HepG2 (cell line): ENCODE measurements around the gene TEKT5. TPM values are rescaled to one million over a fixed set of nuclear protein-coding genes. Genes with fewer than 3 reads are reported as not detected.

Experiments used
- ATAC-seq: fragments of 200-7000 bp; cut with Tn5 transposase; 3 replicates; pipeline ENCODE4 v1.9.1; 2020; ENCODE audit warnings: mild to moderate bottlenecking, moderate library complexity
- BruUV-seq: library from RNA; stranded (reverse); fragments of 400-500 nt; replicated peaks from 2 replicates; lab custom pipeline; 2021; lab: Mats Ljungman, UMichigan
- CTCF ChIA-PET: fragments of 300-600 bp; formaldehyde crosslinking; extraction: SDS; loops from one replicate; lab custom pipeline; 2021; ENCODE audit warnings: low total read pairs, inconsistent platforms, low intra/inter-chr PET ratio; lab: Yijun Ruan, JAX
- POLR2A ChIA-PET: fragments of 350-600 bp; sonication (Branson Sonifier 250); formaldehyde crosslinking; loops from one replicate; lab custom pipeline; 2020; ENCODE audit warnings: antibody characterized with exemption, inconsistent platforms; lab: Yijun Ruan, JAX
- DNase-seq: peaks from one replicate; pipeline ENCODE4 v3.0.0-alpha.2; 2015; ENCODE audit warnings: low spot score
- FAIRE-seq: peaks from 3 replicates; lab custom pipeline; 2011; peaks lifted over from hg19 to GRCh38; lab: Jason Lieb, UNC
- H2AFZ ChIP-seq: one replicate; pipeline ENCODE4 v1.6.1; 2011; ENCODE audit warnings: low read length, inconsistent platforms
- H3K27ac ChIP-seq: fragments of 300-600 bp; 3 replicates; pipeline ENCODE4 v1.8.0; 2011; ENCODE audit warnings: mixed run types, mild to moderate bottlenecking, mixed read lengths, low read length, inconsistent platforms; ENCODE audit not compliant: insufficient read depth; ENCODE audit errors: extremely low read length
- H3K27me3 ChIP-seq, 2 experiments: fragments of 200-600 bp in 1 of 2; 2 replicates in 1 of 2; 3 replicates in 1 of 2; pipeline versions ENCODE4 v1.6.0 to v1.8.0; 2011; ENCODE audit warnings: low read length in 2 of 2, mild to moderate bottlenecking in 2 of 2, moderate library complexity in 2 of 2, inconsistent platforms in 1 of 2; ENCODE audit not compliant: insufficient read depth in 2 of 2, control insufficient read depth in 1 of 2
- H3K36me3 ChIP-seq, 2 experiments: fragments of 200-600 bp in 1 of 2; replicated peaks in 1 of 2; 2 replicates in 1 of 2; 3 replicates in 1 of 2; pipeline versions ENCODE4 v1.5.1 to v1.8.0; 2011; ENCODE audit warnings: low read length in 2 of 2, inconsistent platforms in 1 of 2; ENCODE audit not compliant: insufficient read depth in 2 of 2, control insufficient read depth in 1 of 2
- H3K4me1 ChIP-seq: 2 replicates; pipeline ENCODE4 v1.5.1; 2012; ENCODE audit warnings: low read length, inconsistent platforms; ENCODE audit not compliant: insufficient read depth
- H3K4me2 ChIP-seq: 2 replicates; pipeline ENCODE4 v1.6.0; 2011; ENCODE audit warnings: low read depth, low read length, inconsistent platforms
- H3K4me3 ChIP-seq, 3 experiments: fragments of 200-600 bp in 1 of 3; sonication (generic), shearing (Covaris generic) in 1 of 3; replicated peaks in 1 of 3; 2 replicates each; pipeline ENCODE4 v1.5.1; 2011 to 2016; ENCODE audit warnings: low read length in 3 of 3, inconsistent platforms in 2 of 3, low read depth in 2 of 3, mild to moderate bottlenecking in 2 of 3, control low read depth in 1 of 3, mixed read lengths in 1 of 3; ENCODE audit not compliant: insufficient read depth in 1 of 3
- H3K79me2 ChIP-seq: one replicate; pipeline ENCODE4 v1.6.1; 2011; ENCODE audit warnings: low read length, inconsistent platforms; ENCODE audit not compliant: insufficient read depth
- H3K9ac ChIP-seq: 2 replicates; pipeline ENCODE4 v1.6.0; 2011; ENCODE audit warnings: mild to moderate bottlenecking, low read depth, low read length, inconsistent platforms; ENCODE audit not compliant: insufficient read depth
- H3K9me3 ChIP-seq: 2 replicates; pipeline ENCODE4 v1.5.1; 2012; ENCODE audit warnings: mild to moderate bottlenecking, low read length
- H4K20me1 ChIP-seq: 2 replicates; pipeline ENCODE4 v1.6.0; 2011; ENCODE audit warnings: inconsistent platforms, mild to moderate bottlenecking, low read length, moderate library complexity; ENCODE audit not compliant: insufficient read depth
- ARNT ChIP-seq: fragments of 450-650 bp; IDR thresholded peaks from 2 replicates; pipeline ENCODE4 v1.6.1; 2017
- CEBPB ChIP-seq: IDR thresholded peaks from 2 replicates; pipeline ENCODE4 v1.6.1; 2011; ENCODE audit warnings: low read depth, low read length, improper control_type of control experiment, borderline replicate concordance
- CEBPG ChIP-seq: IDR thresholded peaks from 2 replicates; pipeline ENCODE4 v1.6.1; 2016
- EHMT2 ChIP-seq: fragments of 200-600 bp; sonication (generic); IDR thresholded peaks from 2 replicates; pipeline ENCODE4 v1.7.0; 2017; ENCODE audit warnings: antibody characterized with exemption, low read depth, low read length, borderline replicate concordance
- FLYWCH1 ChIP-seq: sonication (generic); formaldehyde crosslinking; IDR thresholded peaks from 2 replicates; pipeline ENCODE4 v1.8.1; 2023; ENCODE audit warnings: mild to moderate bottlenecking, missing genetic modification reagents
- FOXK1 ChIP-seq: sonication (generic); formaldehyde crosslinking; IDR thresholded peaks from 2 replicates; pipeline ENCODE4 v1.4.0; 2020; ENCODE audit warnings: low read depth, missing genetic modification reagents, borderline replicate concordance
- GATAD2A ChIP-seq: IDR thresholded peaks from 2 replicates; pipeline ENCODE4 v1.6.1; 2016
- GFI1 ChIP-seq: sonication (generic); formaldehyde crosslinking; IDR thresholded peaks from 2 replicates; pipeline ENCODE4 v1.5.0; 2020; ENCODE audit warnings: missing genetic modification reagents, mild to moderate bottlenecking, borderline replicate concordance
- HNRNPK ChIP-seq: fragments of 200-400 bp; formaldehyde crosslinking; IDR thresholded peaks from 2 replicates; pipeline ENCODE4 v1.6.1; 2018; ENCODE audit warnings: low read length, low read depth, moderate library complexity, mild to moderate bottlenecking; ENCODE audit not compliant: poor library complexity, severe bottlenecking
- MAZ ChIP-seq, 2 experiments: sonication (generic) in 1 of 2; formaldehyde crosslinking in 1 of 2; IDR thresholded peaks; 2 replicates each; pipeline versions ENCODE4 v1.5.0 to v1.6.1; 2012 to 2020; ENCODE audit warnings: low read depth in 2 of 2, mild to moderate bottlenecking in 2 of 2, borderline replicate concordance in 1 of 2, improper control_type of control experiment in 1 of 2, low read length in 1 of 2, missing genetic modification reagents in 1 of 2, moderate library complexity in 1 of 2
- NR2F6 ChIP-seq, 2 experiments: IDR thresholded peaks; 2 replicates each; pipeline ENCODE4 v1.6.1; 2016; ENCODE audit warnings: antibody characterized with exemption in 1 of 2, mild to moderate bottlenecking in 1 of 2
- PCBP2 ChIP-seq: fragments of 200-400 bp; formaldehyde crosslinking; optimal IDR thresholded peaks from 2 replicates; pipeline ENCODE3; 2018; ENCODE audit warnings: low read length, low read depth; ENCODE audit not compliant: poor library complexity, severe bottlenecking
- SALL1 ChIP-seq: sonication (generic); formaldehyde crosslinking; IDR thresholded peaks from 2 replicates; pipeline ENCODE4 v1.8.0; 2022; ENCODE audit warnings: mild to moderate bottlenecking, missing genetic modification reagents
- SAP130 ChIP-seq: IDR thresholded peaks from 2 replicates; pipeline ENCODE4 v1.6.1; 2016; ENCODE audit warnings: low read depth
- SMC3 ChIP-seq: IDR thresholded peaks from 2 replicates; pipeline ENCODE4 v1.6.1; 2011; ENCODE audit warnings: low read length, improper control_type of control experiment
- SP140L ChIP-seq: sonication (generic); formaldehyde crosslinking; IDR thresholded peaks from 2 replicates; pipeline ENCODE4 v1.4.0; 2020; ENCODE audit warnings: missing genetic modification reagents, borderline replicate concordance
- SPEN ChIP-seq: sonication (generic); formaldehyde crosslinking; IDR thresholded peaks from 2 replicates; pipeline ENCODE4 v1.5.1; 2020; ENCODE audit warnings: low read depth, mild to moderate bottlenecking, missing genetic modification reagents
- TCF7 ChIP-seq: sonication (generic); IDR thresholded peaks from 2 replicates; pipeline ENCODE4 v1.6.1; 2016; ENCODE audit warnings: antibody characterized with exemption, low read depth
- THAP11 ChIP-seq: IDR thresholded peaks from 2 replicates; pipeline ENCODE4 v1.6.1; 2016; ENCODE audit warnings: missing biosample characterization, missing genetic modification reagents
- TRIM24 ChIP-seq: sonication (generic); formaldehyde crosslinking; IDR thresholded peaks from 2 replicates; pipeline ENCODE4 v1.8.0; 2022; ENCODE audit warnings: mild to moderate bottlenecking, missing genetic modification reagents
- ZMYM3 ChIP-seq: sonication (generic); formaldehyde crosslinking; IDR thresholded peaks from 2 replicates; pipeline ENCODE4 v1.5.1; 2020; ENCODE audit warnings: mild to moderate bottlenecking, missing genetic modification reagents
- WGBS: methylation state at CpG from one replicate; pipeline ENCODE4 v1.1.6; 2017; ENCODE audit warnings: low lambda C conversion rate; 5-methylcytosine and 5-hydroxymethylcytosine counted together
- in situ Hi-C: cut with HindIII; loops from 2 replicates; pipeline ENCODE4 v1.10.0; 2017; ENCODE audit warnings: low pct_unique_long_range_greater_than_20kb; ENCODE audit not compliant: extremely low pct_ligation_motif_present
- intact Hi-C: fragments of 100-400 bp; cut with micrococcal nuclease; formaldehyde crosslinking; loops from one replicate; pipeline ENCODE4 v1.10.0; 2022; ENCODE audit not compliant: unreplicated experiment
- polyA plus RNA-seq, 8 experiments: library from polyadenylated mRNA; depleted of rRNA in 3 of 8; stranded (reverse) in 7 of 8; unstranded in 1 of 8; fragments of >200 nt; fragmentation: Illumina TruSeq in 4 of 8; extraction: Trizol in 4 of 8; gene quantifications; 2 replicates each; pipeline versions ENCODE4 v1.2.1 to v1.2.3, GENCODE V29; 2011 to 2016; ENCODE audit warnings: low read depth in 4 of 8, missing spikeins in 1 of 8, mixed read lengths in 1 of 8; ENCODE audit not compliant: insufficient read depth in 1 of 8
- total RNA-seq, 5 experiments: library from RNA; depleted of rRNA; stranded (reverse); fragments of >200 nt; fragmentation: Illumina TruSeq; extraction: Trizol; gene quantifications; 2 replicates each; pipeline ENCODE4 v1.2.3, GENCODE V29; 2016; ENCODE audit warnings: low read depth in 1 of 5
- TF ChIP-seq, protein P1 (sequence below): sonication (generic); formaldehyde crosslinking; IDR thresholded peaks from 2 replicates; pipeline ENCODE4 v1.8.0; 2022; ENCODE audit warnings: missing genetic modification reagents, mild to moderate bottlenecking, borderline replicate concordance
- TF ChIP-seq, protein P2 (sequence below): IDR thresholded peaks from 2 replicates; pipeline ENCODE4 v1.6.1; 2016; ENCODE audit warnings: mild to moderate bottlenecking

The TEKT5 gene
- total and polyA plus RNA-seq, 2 of the 13 experiments (the other 11 are each of a cell fraction or from before 2014, with no cell fraction given): 0.16 TPM; not detected in 1

DNA sequence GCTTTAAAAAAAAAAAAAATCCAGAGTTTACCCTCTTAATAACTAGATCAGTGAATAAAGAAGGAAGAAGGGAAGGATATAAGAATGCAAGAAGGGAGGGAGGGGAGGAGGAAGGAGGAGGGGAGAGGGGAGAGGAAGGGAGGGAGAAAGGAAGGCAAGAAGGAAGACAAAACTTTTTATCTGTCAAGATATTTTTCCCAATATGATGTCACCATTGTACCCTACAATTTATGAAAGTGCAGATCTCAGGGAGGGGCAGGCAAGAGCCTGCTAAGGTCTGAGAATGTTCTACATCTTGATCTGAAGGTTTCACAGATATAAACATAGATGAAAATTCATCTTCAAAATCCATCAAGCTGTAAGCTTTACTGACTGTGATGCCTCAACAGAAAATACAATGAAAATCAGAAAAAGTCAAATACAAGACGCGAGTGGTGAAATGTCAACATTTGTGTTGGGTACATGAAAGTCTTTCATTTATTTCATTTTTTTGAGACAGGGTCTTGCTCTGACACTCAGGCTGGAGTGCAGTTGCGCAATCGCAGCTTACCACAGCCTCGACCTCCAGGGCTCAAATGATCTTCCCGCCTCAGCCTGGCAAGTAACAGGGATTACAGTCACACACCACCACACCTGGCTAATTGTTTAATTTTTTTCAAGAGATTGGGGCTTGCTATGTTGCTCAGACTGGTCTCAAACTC, 57.2 kb downstream of the TEKT5 start:
- 5% methylated on average over 6 of the region's 6 CpGs for WGBS
- peaks cover 52% of the 10 kb centered on the region for H3K4me1 ChIP-seq
- H3K9me3 ChIP-seq: no peaks in the 10 kb centered on the region
- ATAC-seq: no peak
- in situ Hi-C loops: no loop called here
- H3K27me3 ChIP-seq: peaks cover 0 to 5% of the 10 kb centered on the region in 2 experiments; a peak in 1 of 5 replicates
- BruUV-seq: no TSS peak
- H2AFZ ChIP-seq: no peak overlapping the region
- FAIRE-seq: peak; percentile 85
- no peak for DNase-seq
- no peaks in the 10 kb centered on the region for H4K20me1 ChIP-seq
- POLR2A ChIA-PET: no interaction called here
- no peak overlapping the region for H3K27ac ChIP-seq
- CTCF ChIA-PET: no interaction called here
- H3K4me3 ChIP-seq: no peak overlapping the region
- H3K9ac ChIP-seq: no peak overlapping the region
- H3K79me2 ChIP-seq: no peaks in the 10 kb centered on the region
- H3K4me2 ChIP-seq: no peak overlapping the region
- H3K36me3 ChIP-seq: no peaks in the 10 kb centered on the region
- intact Hi-C loops: no loop called here
- TF ChIP-seq ARNT (no peak), SPEN (CRISPR knock-in tag) (peak; percentile 41; the same call in 1 of the 2 replicates), TRIM24 (CRISPR knock-in tag) (no peak), PCBP2 (peak; percentile 81), TCF7 (0 out of 2 replicates have a peak, but pooled peaks have one; percentile 20), MAZ (IDR thresholded peaks at IDR 0.05; ENCODE audit: borderline replicate concordance, low read depth, low read length) (no peak), MAZ (CRISPR knock-in tag; IDR thresholded peaks at IDR 0.05; ENCODE audit: low read depth) (no peak), ZMYM3 (CRISPR knock-in tag) (peak; percentile 34; the same call in 1 of the 2 replicates), EHMT2 (no peak), SMC3 (peak; percentile 23; the same call in 1 of the 2 replicates), SALL1 (CRISPR knock-in tag) (peak; percentile 69), SAP130 (peak; percentile 26; the same call in 1 of the 2 replicates), THAP11 (CRISPR knock-in tag) (peak; percentile 40; the same call in 1 of the 2 replicates), CEBPG (peak; percentile 99), SP140L (CRISPR knock-in tag) (no peak), FOXK1 (CRISPR knock-in tag) (no peak), GFI1 (CRISPR knock-in tag) (peak; percentile 92), CEBPB (peak; percentile 99), NR2F6 (IDR thresholded peaks at IDR 0.05) (0 out of 2 replicates have a peak, but pooled peaks have one; percentile 11), NR2F6 (CRISPR knock-in tag; IDR thresholded peaks at IDR 0.05) (peak; percentile 40; the same call in 1 of the 2 replicates), GATAD2A (peak; percentile 85), HNRNPK (peak; percentile 87), FLYWCH1 (CRISPR knock-in tag) (no peak)
- TF ChIP-seq, protein P1, sequence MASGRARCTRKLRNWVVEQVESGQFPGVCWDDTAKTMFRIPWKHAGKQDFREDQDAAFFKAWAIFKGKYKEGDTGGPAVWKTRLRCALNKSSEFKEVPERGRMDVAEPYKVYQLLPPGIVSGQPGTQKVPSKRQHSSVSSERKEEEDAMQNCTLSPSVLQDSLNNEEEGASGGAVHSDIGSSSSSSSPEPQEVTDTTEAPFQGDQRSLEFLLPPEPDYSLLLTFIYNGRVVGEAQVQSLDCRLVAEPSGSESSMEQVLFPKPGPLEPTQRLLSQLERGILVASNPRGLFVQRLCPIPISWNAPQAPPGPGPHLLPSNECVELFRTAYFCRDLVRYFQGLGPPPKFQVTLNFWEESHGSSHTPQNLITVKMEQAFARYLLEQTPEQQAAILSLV (CRISPR knock-in tag): no peak
- TF ChIP-seq, protein P2, sequence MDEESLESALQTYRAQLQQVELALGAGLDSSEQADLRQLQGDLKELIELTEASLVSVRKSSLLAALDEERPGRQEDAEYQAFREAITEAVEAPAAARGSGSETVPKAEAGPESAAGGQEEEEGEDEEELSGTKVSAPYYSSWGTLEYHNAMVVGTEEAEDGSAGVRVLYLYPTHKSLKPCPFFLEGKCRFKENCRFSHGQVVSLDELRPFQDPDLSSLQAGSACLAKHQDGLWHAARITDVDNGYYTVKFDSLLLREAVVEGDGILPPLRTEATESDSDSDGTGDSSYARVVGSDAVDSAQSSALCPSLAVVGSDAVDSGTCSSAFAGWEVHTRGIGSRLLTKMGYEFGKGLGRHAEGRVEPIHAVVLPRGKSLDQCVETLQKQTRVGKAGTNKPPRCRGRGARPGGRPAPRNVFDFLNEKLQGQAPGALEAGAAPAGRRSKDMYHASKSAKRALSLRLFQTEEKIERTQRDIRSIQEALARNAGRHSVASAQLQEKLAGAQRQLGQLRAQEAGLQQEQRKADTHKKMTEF (CRISPR knock-in tag): peak; percentile 18; the same call in 1 of the 2 replicates
